Astrocyte (in vitro differentiated cells and primary cell): Measurements from ENCODE around the gene HENMT1.
"Not testable (repeated sequence)": the region's sequence is repeated elsewhere in the genome, so short reads cannot be mapped to it uniquely, and the experiment has no call there.

ENCODE experiments used
- EZH2 ChIP-seq: IDR thresholded peaks from 2 replicates; pipeline ENCODE4 v1.6.1; 2012; ENCODE audit warnings: mild to moderate bottlenecking, low read length, inconsistent platforms; ENCODE audit not compliant: insufficient read depth
- TF ChIP-seq, protein P1 (sequence below): IDR thresholded peaks from 2 replicates; pipeline ENCODE4 v1.5.1; 2011; ENCODE audit warnings: low read depth, mild to moderate bottlenecking, inconsistent platforms, low read length, moderate library complexity; ENCODE audit not compliant: insufficient read depth

- TF ChIP-seq, protein P1, sequence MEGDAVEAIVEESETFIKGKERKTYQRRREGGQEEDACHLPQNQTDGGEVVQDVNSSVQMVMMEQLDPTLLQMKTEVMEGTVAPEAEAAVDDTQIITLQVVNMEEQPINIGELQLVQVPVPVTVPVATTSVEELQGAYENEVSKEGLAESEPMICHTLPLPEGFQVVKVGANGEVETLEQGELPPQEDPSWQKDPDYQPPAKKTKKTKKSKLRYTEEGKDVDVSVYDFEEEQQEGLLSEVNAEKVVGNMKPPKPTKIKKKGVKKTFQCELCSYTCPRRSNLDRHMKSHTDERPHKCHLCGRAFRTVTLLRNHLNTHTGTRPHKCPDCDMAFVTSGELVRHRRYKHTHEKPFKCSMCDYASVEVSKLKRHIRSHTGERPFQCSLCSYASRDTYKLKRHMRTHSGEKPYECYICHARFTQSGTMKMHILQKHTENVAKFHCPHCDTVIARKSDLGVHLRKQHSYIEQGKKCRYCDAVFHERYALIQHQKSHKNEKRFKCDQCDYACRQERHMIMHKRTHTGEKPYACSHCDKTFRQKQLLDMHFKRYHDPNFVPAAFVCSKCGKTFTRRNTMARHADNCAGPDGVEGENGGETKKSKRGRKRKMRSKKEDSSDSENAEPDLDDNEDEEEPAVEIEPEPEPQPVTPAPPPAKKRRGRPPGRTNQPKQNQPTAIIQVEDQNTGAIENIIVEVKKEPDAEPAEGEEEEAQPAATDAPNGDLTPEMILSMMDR, result not testable (repeated sequence)
- TF ChIP-seq EZH2, result not testable (repeated sequence)
These were observed 20.0 kb downstream of the HENMT1 start for GRCh38 chr1:108640863-108641262.
